HCT116 (cell line): ENCODE results near the gene CAMKMT. TPM values are rescaled to one million over a fixed set of nuclear protein-coding genes. Genes with fewer than 3 reads are reported as not detected.

Source experiments
- ATAC-seq: fragments of 200-7000 bp; cut with Tn5 transposase; 2 replicates; pipeline ENCODE4 v1.9.1; 2020; ENCODE audit warnings: mild to moderate bottlenecking, moderate library complexity
- BruUV-seq: library from RNA; stranded (reverse); fragments of 400-500 nt; replicated peaks from 2 replicates; lab custom pipeline; 2021; lab: Mats Ljungman, UMichigan
- CTCF ChIA-PET: fragments of 300-600 bp; sonication (Branson Sonifier 250); formaldehyde crosslinking; loops from one replicate; lab custom pipeline; 2021; ENCODE audit warnings: antibody characterized with exemption; lab: Charles Lee
- POLR2A ChIA-PET: fragments of 300-600, 350-600 bp; sonication (Branson Sonifier 250); formaldehyde crosslinking; loops from one replicate; lab custom pipeline; 2021; ENCODE audit warnings: antibody characterized with exemption; lab: Charles Lee
- RAD21 ChIA-PET, 2 experiments: fragments of 300-600 bp; sonication (Branson Sonifier 250); formaldehyde crosslinking; loops; one replicate each; lab custom pipeline; 2023; ENCODE audit warnings: low total read pairs in 2 of 2; ENCODE audit not compliant: uncharacterized antibody in 2 of 2, unreplicated experiment in 2 of 2, low non-redundant PET in 1 of 2; lab: Charles Lee
- DNase-seq: peaks from one replicate; pipeline ENCODE4 v3.0.0-alpha.2; 2010; ENCODE audit warnings: low read depth, low spot score
- H2AFZ ChIP-seq: fragments of 200-600 bp; shearing (Covaris generic), sonication (generic); 2 replicates; pipeline ENCODE4 v1.6.1; 2017; ENCODE audit warnings: low read depth, mixed run types, mixed read lengths, antibody characterized with exemption, low read length; ENCODE audit not compliant: poor library complexity, severe bottlenecking
- H3K27ac ChIP-seq: 2 replicates; pipeline ENCODE4 v1.5.1; 2012; ENCODE audit warnings: low read depth, low read length
- H3K27me3 ChIP-seq: fragments of 200-600 bp; sonication (generic); 2 replicates; pipeline ENCODE4 v1.6.1; 2016; ENCODE audit warnings: mixed run types, low read length, mixed read lengths; ENCODE audit not compliant: insufficient read depth
- H3K36me3 ChIP-seq, 2 experiments: fragments of 200-500 bp in 1 of 2; fragments of 200-600 bp in 1 of 2; sonication (Bioruptor generic) in 1 of 2; sonication (generic) in 1 of 2; 2 replicates each; pipeline versions ENCODE4 v1.5.1 to v1.6.1; 2014 to 2016; ENCODE audit warnings: low read length in 2 of 2, inconsistent platforms in 1 of 2, mixed read lengths in 1 of 2, mixed run types in 1 of 2; ENCODE audit not compliant: insufficient read depth in 2 of 2, control insufficient read depth in 1 of 2
- H3K4me1 ChIP-seq, 2 experiments: fragments of 200-600 bp in 1 of 2; sonication (generic) in 1 of 2; 2 replicates each; pipeline versions ENCODE4 v1.5.1 to v1.6.1; 2012 to 2017; ENCODE audit warnings: low read length in 2 of 2, inconsistent platforms in 1 of 2, mild to moderate bottlenecking in 1 of 2, mixed read lengths in 1 of 2, mixed run types in 1 of 2, moderate library complexity in 1 of 2; ENCODE audit not compliant: insufficient read depth in 2 of 2, control insufficient read depth in 1 of 2
- H3K4me2 ChIP-seq: fragments of 200-600 bp; sonication (generic); 2 replicates; pipeline ENCODE4 v1.6.1; 2017; ENCODE audit warnings: mixed run types, low read length, mixed read lengths
- H3K4me3 ChIP-seq, 2 experiments: fragments of 200-600 bp in 1 of 2; sonication (generic) in 1 of 2; replicated peaks in 1 of 2; 2 replicates each; pipeline ENCODE4 v1.5.1; 2011 to 2016; ENCODE audit warnings: low read length in 2 of 2, control low read depth in 1 of 2, low read depth in 1 of 2, mild to moderate bottlenecking in 1 of 2, mixed read lengths in 1 of 2, mixed run types in 1 of 2
- H3K79me2 ChIP-seq: fragments of 200-600 bp; sonication (generic); 2 replicates; pipeline ENCODE4 v1.6.1; 2017; ENCODE audit warnings: mild to moderate bottlenecking, mixed run types, low read length, moderate library complexity, mixed read lengths; ENCODE audit not compliant: insufficient read depth
- H3K9ac ChIP-seq: fragments of 200-600 bp; sonication (generic); 2 replicates; pipeline ENCODE4 v1.6.1; 2016; ENCODE audit warnings: low read length, mixed read lengths
- H3K9me2 ChIP-seq: fragments of 200-600 bp; sonication (generic), shearing (Covaris generic); 2 replicates; pipeline ENCODE4 v1.6.1; 2017; ENCODE audit warnings: mixed run types, mild to moderate bottlenecking, moderate library complexity; ENCODE audit not compliant: insufficient read depth
- H3K9me3 ChIP-seq, 2 experiments: fragments of 200-500 bp in 1 of 2; fragments of 200-600 bp in 1 of 2; sonication (Bioruptor generic) in 1 of 2; sonication (generic) in 1 of 2; 2 replicates each; pipeline ENCODE4 v1.6.1; 2014 to 2017; ENCODE audit warnings: low read length in 2 of 2, mixed read lengths in 2 of 2, inconsistent platforms in 1 of 2, low read depth in 1 of 2, mild to moderate bottlenecking in 1 of 2, mixed run types in 1 of 2, moderate library complexity in 1 of 2; ENCODE audit not compliant: control insufficient read depth in 1 of 2, insufficient read depth in 1 of 2
- H4K20me1 ChIP-seq: fragments of 200-600 bp; sonication (generic), shearing (Covaris generic); 2 replicates; pipeline ENCODE4 v1.6.1; 2017; ENCODE audit warnings: mixed run types, mild to moderate bottlenecking, moderate library complexity; ENCODE audit not compliant: insufficient read depth
- CBX3 ChIP-seq: IDR thresholded peaks from 2 replicates; pipeline ENCODE4 v1.6.1; 2012; ENCODE audit warnings: low read depth
- CEBPB ChIP-seq: IDR thresholded peaks from 2 replicates; pipeline ENCODE4 v1.6.1; 2012; ENCODE audit warnings: low read depth
- EGR1 ChIP-seq: IDR thresholded peaks from 2 replicates; pipeline ENCODE4 v1.6.1; 2012; ENCODE audit warnings: low read depth
- ELF1 ChIP-seq: IDR thresholded peaks from 2 replicates; pipeline ENCODE4 v1.6.1; 2012; ENCODE audit warnings: low read depth, borderline replicate concordance
- EZH2 ChIP-seq: fragments of 200-600 bp; sonication (generic); IDR thresholded peaks from 2 replicates; pipeline ENCODE4 v1.6.1; 2017; ENCODE audit warnings: antibody characterized with exemption, mixed run types
- EZH2phosphoT487 ChIP-seq: fragments of 200-600 bp; IDR thresholded peaks from 2 replicates; pipeline ENCODE4 v1.6.1; 2018; ENCODE audit warnings: antibody characterized with exemption, borderline replicate concordance
- FOSL1 ChIP-seq: IDR thresholded peaks from 2 replicates; pipeline ENCODE4 v1.6.1; 2012; ENCODE audit warnings: low read depth
- MAX ChIP-seq: IDR thresholded peaks from 2 replicates; pipeline ENCODE4 v1.6.1; 2012
- POLR2A ChIP-seq: IDR thresholded peaks from 2 replicates; pipeline ENCODE4 v1.7.0; 2011; ENCODE audit warnings: borderline replicate concordance; ENCODE audit not compliant: insufficient read depth, insufficient read length; ENCODE audit errors: extremely low read depth
- POLR2AphosphoS5 ChIP-seq: IDR thresholded peaks from 2 replicates; pipeline ENCODE4 v1.6.1; 2011; ENCODE audit warnings: mild to moderate bottlenecking, low read depth, low read length, moderate library complexity
- RAD21 ChIP-seq: IDR thresholded peaks from 2 replicates; pipeline ENCODE4 v1.6.1; 2012; ENCODE audit warnings: low read depth, mild to moderate bottlenecking
- SIN3A ChIP-seq: IDR thresholded peaks from 2 replicates; pipeline ENCODE4 v1.6.1; 2012; ENCODE audit warnings: low read depth
- SP1 ChIP-seq: IDR thresholded peaks from 2 replicates; pipeline ENCODE4 v1.6.1; 2012; ENCODE audit warnings: low read depth
- SRF ChIP-seq: IDR thresholded peaks from 2 replicates; pipeline ENCODE4 v1.6.1; 2012; ENCODE audit warnings: low read depth
- YY1 ChIP-seq: IDR thresholded peaks from 2 replicates; pipeline ENCODE4 v1.6.1; 2011; ENCODE audit warnings: low read length, low read depth, moderate library complexity, mild to moderate bottlenecking; ENCODE audit not compliant: insufficient replicate concordance; ENCODE audit errors: extremely low read depth
- ZFX ChIP-seq: fragments of 450-650 bp; IDR thresholded peaks from 2 replicates; pipeline ENCODE4 v1.6.1; 2017
- ZNF274 ChIP-seq: fragments of 200-500 bp; sonication (Bioruptor generic); IDR thresholded peaks from 2 replicates; pipeline ENCODE4 v1.6.1; 2014; ENCODE audit warnings: mild to moderate bottlenecking, low read depth, low read length, inconsistent platforms
- intact Hi-C: fragments of 100-400 bp; cut with micrococcal nuclease; formaldehyde crosslinking; loops from 2 replicates; pipeline ENCODE4 v1.10.0; 2022
- total RNA-seq: library from RNA; stranded (reverse); gene quantifications from one replicate; pipeline ENCODE4 v1.2.1, GENCODE V29; 2021; ENCODE audit not compliant: unreplicated experiment
- TF ChIP-seq, protein P1 (sequence below), 3 experiments: fragments of 200-600 bp in 1 of 3; sonication (generic) in 1 of 3; IDR thresholded peaks in 2 of 3; conservative IDR thresholded peaks in 1 of 3; 2 replicates each; pipeline ENCODE4 v1.5.1; 2012 to 2017; ENCODE audit warnings: low read depth in 2 of 3, low read length in 2 of 3, antibody characterized with exemption in 1 of 3, borderline replicate concordance in 1 of 3, control low read depth in 1 of 3, mild to moderate bottlenecking in 1 of 3, mixed read lengths in 1 of 3, mixed run types in 1 of 3, moderate library complexity in 1 of 3; ENCODE audit not compliant: insufficient read depth in 1 of 3

CAMKMT gene
- total RNA-seq, 1 experiment from 2014 or later = 10.6 TPM

DNA sequence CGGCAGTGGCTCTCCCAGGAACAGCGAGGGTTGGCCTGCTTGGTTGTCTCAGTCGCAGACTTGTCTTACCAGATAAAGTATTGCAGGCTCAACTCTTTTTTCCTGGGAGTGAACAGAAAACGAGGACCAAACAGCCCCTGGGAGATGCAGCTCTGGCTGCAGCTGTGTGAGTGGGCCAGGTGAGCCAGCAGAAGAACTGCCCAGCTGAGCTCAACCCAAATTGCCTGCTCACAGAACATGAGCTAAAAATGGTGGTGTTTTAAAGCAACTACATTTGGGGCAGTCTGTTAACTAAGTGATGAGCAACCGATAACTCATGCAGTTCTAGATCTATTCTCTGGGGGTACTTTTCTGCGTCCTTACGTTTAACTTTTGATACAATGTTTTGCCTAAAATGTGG lies 418.7 kb downstream of the CAMKMT start:
- ATAC-seq (no peak), DNase-seq (no peak)
- no TSS peak for BruUV-seq
- Histone ChIP-seq H3K9me2 (no peaks in the 10 kb centered on the region), H3K4me3 (no peak overlapping the region), H3K27ac (no peak overlapping the region), H3K4me1 (no peaks in the 10 kb centered on the region), H3K79me2 (no peaks in the 10 kb centered on the region), H3K27me3 (no peaks in the 10 kb centered on the region), H3K36me3 (no peaks in the 10 kb centered on the region), H4K20me1 (no peaks in the 10 kb centered on the region), H2AFZ (no peak overlapping the region), H3K4me2 (no peak overlapping the region), H3K9ac (no peak overlapping the region), H3K9me3 (no peaks in the 10 kb centered on the region)
- ChIA-PET POLR2A (no interaction called here), CTCF (no interaction called here), RAD21 (no interaction called here)
- TF ChIP-seq, protein P1, sequence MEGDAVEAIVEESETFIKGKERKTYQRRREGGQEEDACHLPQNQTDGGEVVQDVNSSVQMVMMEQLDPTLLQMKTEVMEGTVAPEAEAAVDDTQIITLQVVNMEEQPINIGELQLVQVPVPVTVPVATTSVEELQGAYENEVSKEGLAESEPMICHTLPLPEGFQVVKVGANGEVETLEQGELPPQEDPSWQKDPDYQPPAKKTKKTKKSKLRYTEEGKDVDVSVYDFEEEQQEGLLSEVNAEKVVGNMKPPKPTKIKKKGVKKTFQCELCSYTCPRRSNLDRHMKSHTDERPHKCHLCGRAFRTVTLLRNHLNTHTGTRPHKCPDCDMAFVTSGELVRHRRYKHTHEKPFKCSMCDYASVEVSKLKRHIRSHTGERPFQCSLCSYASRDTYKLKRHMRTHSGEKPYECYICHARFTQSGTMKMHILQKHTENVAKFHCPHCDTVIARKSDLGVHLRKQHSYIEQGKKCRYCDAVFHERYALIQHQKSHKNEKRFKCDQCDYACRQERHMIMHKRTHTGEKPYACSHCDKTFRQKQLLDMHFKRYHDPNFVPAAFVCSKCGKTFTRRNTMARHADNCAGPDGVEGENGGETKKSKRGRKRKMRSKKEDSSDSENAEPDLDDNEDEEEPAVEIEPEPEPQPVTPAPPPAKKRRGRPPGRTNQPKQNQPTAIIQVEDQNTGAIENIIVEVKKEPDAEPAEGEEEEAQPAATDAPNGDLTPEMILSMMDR (IDR thresholded peaks at IDR 0.05 in 2 of 3, conservative IDR thresholded peaks at IDR 0.05 in 1 of 3; ENCODE audit: borderline replicate concordance in 1 of 3, insufficient read depth in 1 of 3, low read depth in 2 of 3, low read length in 2 of 3) = no peak
- no peak for TF ChIP-seq SP1
- TF ChIP-seq MAX = no peak
- TF ChIP-seq CBX3 = no peak
- intact Hi-C loops = no loop called here

GRCh38 chr2:44785433-44785832 lies 423.7 kb downstream of the CAMKMT start:
- intact Hi-C loops = no loop called here
- Histone ChIP-seq H3K27me3 (no peaks in the 10 kb centered on the region), H3K36me3 (no peaks in the 10 kb centered on the region), H3K79me2 (no peaks in the 10 kb centered on the region), H3K9me2 (no peaks in the 10 kb centered on the region), H3K9ac (no peak overlapping the region), H3K27ac (no peak overlapping the region), H3K4me2 (no peak overlapping the region), H3K9me3 (no peaks in the 10 kb centered on the region), H3K4me3 (no peak overlapping the region), H2AFZ (no peak overlapping the region), H3K4me1 (no peaks in the 10 kb centered on the region), H4K20me1 (no peaks in the 10 kb centered on the region)
- ChIA-PET CTCF (no interaction called here), RAD21 (no interaction called here), POLR2A (no interaction called here)
- DNase-seq = no peak
- no peak for ATAC-seq
- no TSS peak for BruUV-seq
- TF ChIP-seq EGR1 (no peak), ELF1 (no peak), CEBPB (no peak), MAX (no peak), EZH2phosphoT487 (no peak), SRF (no peak), ZNF274 (no peak), EZH2 (no peak), POLR2AphosphoS5 (no peak), POLR2A (no peak), ZFX (no peak), FOSL1 (no peak), RAD21 (no peak), SIN3A (no peak), CBX3 (no peak), YY1 (no peak)
